Heart left ventricle (tissue), 16 donors: ENCODE results near the gene GALNT2. TPM values are rescaled to one million over a fixed set of nuclear protein-coding genes. Genes with fewer than 3 reads are reported as not detected.

Experiments
- ATAC-seq, 4 donors: fragments of 200-7000 bp; cut with Tn5 transposase; one replicate each; pipeline ENCODE4 v1.9.1; 2020 to 2022; ENCODE audit warnings: moderate library complexity in 4 of 4, mild to moderate bottlenecking in 3 of 4, moderate number of reproducible peaks in 1 of 4
- DNase-seq, 5 donors: peaks; one replicate each; pipeline ENCODE4 v3.0.0-alpha.2; 2020
- H3K27ac ChIP-seq, 12 donors: fragments of 200-600 bp; sonication (generic) in 4 of 12; one replicate each; pipeline versions ENCODE4 v1.5.0 to v1.8.0; 2016 to 2022; ENCODE audit warnings: mild to moderate bottlenecking in 2 of 12
- H3K27me3 ChIP-seq, 9 donors: fragments of 200-600 bp; sonication (generic) in 2 of 9; one replicate each; pipeline versions ENCODE4 v1.5.1 to v1.8.0; 2016 to 2022; ENCODE audit warnings: mild to moderate bottlenecking in 3 of 9
- H3K36me3 ChIP-seq, 9 donors: fragments of 200-600 bp; sonication (generic) in 2 of 9; one replicate each; pipeline versions ENCODE4 v1.5.0 to v1.8.0; 2018 to 2022; ENCODE audit warnings: mild to moderate bottlenecking in 2 of 9
- H3K4me1 ChIP-seq, 12 donors: fragments of 200-600 bp; sonication (generic) in 4 of 12; one replicate each; pipeline versions ENCODE4 v1.5.0 to v1.8.0; 2016 to 2022; ENCODE audit warnings: mild to moderate bottlenecking in 3 of 12
- H3K4me3 ChIP-seq, 12 donors: fragments of 200-600 bp; sonication (generic) in 4 of 12; one replicate each; pipeline versions ENCODE4 v1.5.0 to v1.8.0; 2017 to 2022; ENCODE audit warnings: mild to moderate bottlenecking in 9 of 12, moderate library complexity in 4 of 12
- H3K9me3 ChIP-seq, 12 donors: fragments of 200-600 bp; sonication (generic) in 4 of 12; one replicate each; pipeline versions ENCODE4 v1.5.0 to v1.8.0; 2016 to 2022; ENCODE audit warnings: mild to moderate bottlenecking in 1 of 12
- CTCF ChIP-seq, 12 donors: fragments of 200-600 bp; sonication (generic) in 4 of 12; IDR thresholded peaks; one replicate each; pipeline versions ENCODE4 v1.5.0 to v1.8.0; 2018 to 2022; ENCODE audit warnings: antibody characterized with exemption in 12 of 12, mild to moderate bottlenecking in 5 of 12
- POLR2A ChIP-seq, 2 donors: fragments of 450-650 bp; IDR thresholded peaks; one replicate each; pipeline ENCODE4 v1.6.1; 2017; ENCODE audit warnings: antibody characterized with exemption in 2 of 2, mild to moderate bottlenecking in 2 of 2, moderate library complexity in 2 of 2
- WGBS, 4 donors: extraction: QIAGEN DNeasy Blood & Tissue Kit in 2 of 4; methylation state at CpG; one replicate each; pipeline versions ENCODE4 v1.1.5 to v1.1.7; 2013 to 2018; 5-methylcytosine and 5-hydroxymethylcytosine counted together
- intact Hi-C, 10 donors: fragments of 100-400 bp; cut with DNase I; formaldehyde crosslinking; loops; one replicate each; pipeline versions ENCODE4 v1.11.1 to v1.14.2; 2022
- polyA plus RNA-seq, 2 donors: library from polyadenylated mRNA; stranded (reverse); fragments of 200-250 nt; gene quantifications; one replicate each; pipeline ENCODE4 v1.2.3, GENCODE V29; 2013
- total RNA-seq, 9 donors: library from RNA; depleted of rRNA in 2 of 9; stranded (reverse); fragments of >200 nt in 2 of 9; fragmentation: NEBNext Ultra II Directional in 3 of 9; extraction: Animal tissue kit (Norgen Biotek cat#: 25700) in 3 of 9; gene quantifications; one replicate each; pipeline versions ENCODE4 v1.1.0 to v1.2.4, GENCODE V29; 2016 to 2023
- donor health status: ischemic (EF 13 %, LVEDD 7.1; RV severe dilation, severe dysfunction).
- donor health status: healthy with polysubstance abuse.
- donor health status: DM: no; HTN: yes; CAD: no.
- donor health status: DM: no; HTN: no; CAD: no.
- donor health status: ischemic (EF 25% LVEDD 6.9; RV normal size, moderate dysfunction).
- donor health status: ischemic (EF 25% LVEDD 5.7; RV mildly dilated, moderate dysfunction).
- donor health status: healthy.
- donor health status: DM: yes; HTN: yes; CAD: no.
- donor health status: ischemic (EF 35%, LVEDD 5.7; RV mildly dilated, moderate dysfunction).
- donor health status: nonischemic (EF 11% LVEDD 7.7; RV severe dilation, severe dysfunction).
- donor health status: DM: yes; HTN: yes; CAD: no.
- donor health status: PGD.
- donor health status: ischemic (EF 29% LVEDD 5.4; RV normal size, mild dysfunction).
- donor health status: nonischemic (EF 23%, LVEDD 6.1; RV moderate dilation, normal function).

Gene GALNT2
- total and polyA plus RNA-seq, 11 donors, result 10.1 to 44.9 (median 31.6) TPM

- Histone ChIP-seq H3K27me3 (no peaks in the 10 kb centered on the region), H3K4me3 (no peak overlapping the region), H3K36me3 (no peaks in the 10 kb centered on the region), H3K4me1 (peaks cover 0 to 57% (median 33%) of the 10 kb centered on the region in 12 donors), H3K9me3 (peaks cover 0 to 6% (median 0%) of the 10 kb centered on the region in 12 donors), H3K27ac (no peak overlapping the region)
- DNase-seq (peak in 2 of 5 donors; percentile 5 to 19), ATAC-seq (peak in 2 of 4 donors; percentile 20 to 21)
- TF ChIP-seq CTCF (IDR thresholded peaks at IDR 0.05), result no peak
- TF ChIP-seq POLR2A (IDR thresholded peaks at IDR 0.05), result no peak
- intact Hi-C loops, result loop anchor here in 1 of 10 donors (10.0 kb wide), 1 partner anchor 96 kb away; the partner anchor contains the start of gene GALNT2
- 69 to 79% (median 74%) methylated on average over 8 of the region's 8 CpGs for WGBS, 4 donors
These were observed 94.1 kb downstream of the GALNT2 start for GRCh38 chr1:230160957-230161771.

- ATAC-seq (peak; percentile 13 to 86 (median 62)), DNase-seq (peak in 4 of 5 donors; percentile 22 to 63 (median 50))
- TF ChIP-seq POLR2A (IDR thresholded peaks at IDR 0.05) (no peak), CTCF (IDR thresholded peaks at IDR 0.05) (no peak)
- Histone ChIP-seq H3K4me3 (no peak overlapping the region), H3K27me3 (no peaks in the 10 kb centered on the region), H3K36me3 (no peaks in the 10 kb centered on the region), H3K27ac (peak overlapping the region in 3 of 12 donors; percentile 22 to 49 (median 25)), H3K4me1 (peaks cover 0 to 56% (median 30%) of the 10 kb centered on the region in 12 donors), H3K9me3 (peaks cover 0 to 5% (median 0%) of the 10 kb centered on the region in 12 donors)
- WGBS, 4 donors, result 83 to 92% (median 87%) methylated on average over 6 of the region's 6 CpGs
- intact Hi-C loops, result loop anchor here in 1 of 10 donors (10.0 kb wide), 1 partner anchor 98 kb away; the partner anchor contains the start of gene GALNT2
These were observed 96.2 kb downstream of the GALNT2 start for GRCh38 chr1:230163205-230163604.

- no peaks in the 10 kb centered on the region for H3K36me3 ChIP-seq
- DNase-seq (peak in 2 of 5 donors; percentile 15 to 17), ATAC-seq (peak in 3 of 4 donors; percentile 34 to 38 (median 36))
- no peaks in the 10 kb centered on the region for H3K27me3 ChIP-seq
- peaks cover 0 to 5% (median 0%) of the 10 kb centered on the region in 12 donors for H3K9me3 ChIP-seq
- WGBS, 4 donors, result 76 to 93% (median 89%) methylated on average over 3 of the region's 3 CpGs
- peaks cover 0 to 51% (median 25%) of the 10 kb centered on the region in 12 donors for H3K4me1 ChIP-seq
- no peak overlapping the region for H3K4me3 ChIP-seq
- intact Hi-C loops, result loop anchor here in 1 of 10 donors (10.0 kb wide), 1 partner anchor 99 kb away; the partner anchor contains the start of gene GALNT2
- no peak for TF ChIP-seq POLR2A (IDR thresholded peaks at IDR 0.05)
- TF ChIP-seq CTCF (IDR thresholded peaks at IDR 0.05), result no peak
- H3K27ac ChIP-seq, result peak overlapping the region in 3 of 12 donors; percentile 22 to 49 (median 25)
These were observed 96.7 kb downstream of the GALNT2 start for GRCh38 chr1:230163719-230164118.

- intact Hi-C loops, result loop anchor here in 2 of 10 donors (5.0 to 10.0 kb wide), 3 partner anchors 98 to 503 kb away; partner anchors contain the start of gene GALNT2 (in 2 of the 2)
- no peak overlapping the region for H3K4me3 ChIP-seq
- DNase-seq (peak in 2 of 5 donors; percentile 4 to 14), ATAC-seq (peak; percentile 9 to 47 (median 18))
- H3K4me1 ChIP-seq, result peaks cover 0 to 48% (median 13%) of the 10 kb centered on the region in 12 donors
- TF ChIP-seq CTCF (IDR thresholded peaks at IDR 0.05) (no peak), POLR2A (IDR thresholded peaks at IDR 0.05) (no peak)
- peaks cover 0 to 5% (median 0%) of the 10 kb centered on the region in 12 donors for H3K9me3 ChIP-seq
- no peak overlapping the region for H3K27ac ChIP-seq
- 72 to 81% (median 79%) methylated on average over 4 of the region's 4 CpGs for WGBS, 4 donors
- no peaks in the 10 kb centered on the region for H3K36me3 ChIP-seq
- H3K27me3 ChIP-seq, result no peaks in the 10 kb centered on the region
These were observed 98.5 kb downstream of the GALNT2 start for GRCh38 chr1:230165536-230165935.
